ENCODE results near the gene NDUFB11. TPM values are rescaled to one million over a fixed set of nuclear protein-coding genes. Genes with fewer than 3 reads are reported as not detected.
A peak's percentile ranks its signal among the peaks of the same experiment; 100 is the strongest.

NDUFB11 gene
- total RNA-seq, 1 experiment from 2014 or later, result 258 TPM

- no peak for TF ChIP-seq CTCF (conservative IDR thresholded peaks at IDR 0.05; ENCODE audit: low read depth, low read length)
- no peak for TF ChIP-seq EZH2phosphoT487 (IDR thresholded peaks at IDR 0.05; ENCODE audit: borderline replicate concordance, low read length)
- no peak for TF ChIP-seq EZH2 (IDR thresholded peaks at IDR 0.05; ENCODE audit: low read length, unreplicated experiment)
- Histone ChIP-seq H3K4me1 (ENCODE audit: insufficient read depth, low read length) (no peaks in the 10 kb centered on the region), H3K27me3 (ENCODE audit: low read length) (no peaks in the 10 kb centered on the region), H3K9ac (ENCODE audit: low read length) (no peak overlapping the region), H3F3A (ENCODE audit: low read length, unreplicated experiment) (no peaks in the 10 kb centered on the region), H3K27ac (ENCODE audit: low read length) (no peak overlapping the region), H3K9me2 (replicated peaks; ENCODE audit: low read length) (no peaks in the 10 kb centered on the region), H3K4me3 (ENCODE audit: low read length) (no peak overlapping the region), H3K9me3 (ENCODE audit: low read length) (no peaks in the 10 kb centered on the region), H2AFZ (ENCODE audit: low read length) (no peak overlapping the region), H3K4me2 (ENCODE audit: low read length) (no peak overlapping the region), H3K36me3 (ENCODE audit: low read depth, low read length) (peaks cover 8% of the 10 kb centered on the region), H3K79me2 (ENCODE audit: low read length) (peaks cover 87% of the 10 kb centered on the region), H4K20me1 (ENCODE audit: low read length) (no peaks in the 10 kb centered on the region)
- ATAC-seq, result no peak
- ChIA-PET CTCF (no interaction called here), POLR2A (ENCODE audit: unreplicated experiment) (no interaction called here)
- no peak for DNase-seq
- intact Hi-C loops (cut with micrococcal nuclease), result no loop called here
- BruUV-seq (replicated peaks), result no TSS peak
Observed at GRCh38 chrX:47156611-47157520, 12.4 kb upstream of the NDUFB11 start.

GRCh38 chrX:47151435-47151834, 6.9 kb upstream of the NDUFB11 start:
- ChIA-PET CTCF (no interaction called here), POLR2A (ENCODE audit: unreplicated experiment) (no interaction called here)
- DNase-seq, result no peak
- H3K27ac ChIP-seq (ENCODE audit: low read length), result no peak overlapping the region
- peaks cover 21% of the 10 kb centered on the region for H3K36me3 ChIP-seq (ENCODE audit: low read depth, low read length)
- no peak for ATAC-seq
- H4K20me1 ChIP-seq (ENCODE audit: low read length), result peaks cover 20% of the 10 kb centered on the region
- H3K4me2 ChIP-seq (ENCODE audit: low read length), result no peak overlapping the region
- peaks cover 91% of the 10 kb centered on the region for H3K79me2 ChIP-seq (ENCODE audit: low read length)
- H3K4me1 ChIP-seq (ENCODE audit: insufficient read depth, low read length), result peaks cover 17% of the 10 kb centered on the region
- TF ChIP-seq EZH2 (IDR thresholded peaks at IDR 0.05; ENCODE audit: low read length, unreplicated experiment) (no peak), CTCF (conservative IDR thresholded peaks at IDR 0.05; ENCODE audit: low read depth, low read length) (no peak), EZH2phosphoT487 (IDR thresholded peaks at IDR 0.05; ENCODE audit: borderline replicate concordance, low read length) (no peak)
- no peaks in the 10 kb centered on the region for H3K27me3 ChIP-seq (ENCODE audit: low read length)
- H2AFZ ChIP-seq (ENCODE audit: low read length), result no peak overlapping the region
- no peaks in the 10 kb centered on the region for H3K9me3 ChIP-seq (ENCODE audit: low read length)
- no TSS peak for BruUV-seq (replicated peaks)
- no peak overlapping the region for H3K9ac ChIP-seq (ENCODE audit: low read length)
- no peaks in the 10 kb centered on the region for H3K9me2 ChIP-seq (replicated peaks; ENCODE audit: low read length)
- intact Hi-C loops (cut with micrococcal nuclease), result no loop called here
- H3F3A ChIP-seq (ENCODE audit: low read length, unreplicated experiment), result no peaks in the 10 kb centered on the region
- H3K4me3 ChIP-seq (ENCODE audit: low read length), result no peak overlapping the region

DNA sequence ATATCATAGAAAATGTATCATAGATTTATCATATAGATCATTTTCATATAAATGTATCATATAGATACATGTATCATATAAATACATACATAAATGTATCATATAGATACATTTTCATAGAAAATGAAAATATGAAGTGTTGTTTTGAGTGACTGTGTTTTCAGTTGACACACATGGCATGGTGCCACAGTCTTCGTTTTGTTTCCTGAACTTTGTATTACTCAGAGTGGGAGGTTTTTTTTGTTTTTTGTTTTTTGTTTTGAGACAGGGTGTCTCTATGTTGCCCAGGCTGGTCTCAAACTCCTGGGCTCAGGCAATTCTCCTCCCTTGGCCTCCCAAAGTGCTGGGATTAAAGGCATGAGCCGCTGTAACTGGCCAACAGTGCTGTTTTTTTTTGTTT, 4.4 kb upstream of the NDUFB11 start:
- no peaks in the 10 kb centered on the region for H3F3A ChIP-seq (ENCODE audit: low read length, unreplicated experiment)
- H3K4me1 ChIP-seq (ENCODE audit: insufficient read depth, low read length), result peaks cover 20% of the 10 kb centered on the region
- peaks cover 92% of the 10 kb centered on the region for H3K79me2 ChIP-seq (ENCODE audit: low read length)
- H3K27ac ChIP-seq (ENCODE audit: low read length), result no peak overlapping the region
- ChIA-PET CTCF (no interaction called here), POLR2A (ENCODE audit: unreplicated experiment) (no interaction called here)
- no TSS peak for BruUV-seq (replicated peaks)
- DNase-seq (peak; percentile 40), ATAC-seq (no peak)
- H4K20me1 ChIP-seq (ENCODE audit: low read length), result peaks cover 28% of the 10 kb centered on the region
- H3K9me3 ChIP-seq (ENCODE audit: low read length), result no peaks in the 10 kb centered on the region
- no peak overlapping the region for H3K4me3 ChIP-seq (ENCODE audit: low read length)
- peaks cover 14% of the 10 kb centered on the region for H3K36me3 ChIP-seq (ENCODE audit: low read depth, low read length)
- intact Hi-C loops (cut with micrococcal nuclease), result no loop called here
- no peak overlapping the region for H3K9ac ChIP-seq (ENCODE audit: low read length)
- TF ChIP-seq CTCF (conservative IDR thresholded peaks at IDR 0.05; ENCODE audit: low read depth, low read length) (no peak), EZH2phosphoT487 (IDR thresholded peaks at IDR 0.05; ENCODE audit: borderline replicate concordance, low read length) (no peak), EZH2 (IDR thresholded peaks at IDR 0.05; ENCODE audit: low read length, unreplicated experiment) (no peak)
- no peak overlapping the region for H2AFZ ChIP-seq (ENCODE audit: low read length)
- no peaks in the 10 kb centered on the region for H3K27me3 ChIP-seq (ENCODE audit: low read length)
- H3K4me2 ChIP-seq (ENCODE audit: low read length), result no peak overlapping the region
- H3K9me2 ChIP-seq (replicated peaks; ENCODE audit: low read length), result no peaks in the 10 kb centered on the region

Measured in PC-3 (cell line).